CD14-positive monocyte (primary cell): ENCODE data around the gene KCNJ6. TPM values are rescaled to one million over a fixed set of nuclear protein-coding genes. Genes with fewer than 3 reads are reported as not detected.

ENCODE experiments used
- DNase-seq, 3 donors: peaks; one replicate each; pipeline ENCODE4 v3.0.0-alpha.2; 2011 to 2022
- H2AFZ ChIP-seq: 2 replicates; pipeline ENCODE4 v1.6.0; 2012; ENCODE audit warnings: mild to moderate bottlenecking, low read depth, low read length, inconsistent platforms; ENCODE audit not compliant: insufficient read depth, poor library complexity, severe bottlenecking
- H3K27ac ChIP-seq, 2 donors: 1 replicate in 1 of 2; 2 replicates in 1 of 2; pipeline ENCODE4 v1.5.1; 2012 to 2013; ENCODE audit warnings: low read length in 2 of 2, control low read depth in 1 of 2, inconsistent platforms in 1 of 2, low read depth in 1 of 2, mild to moderate bottlenecking in 1 of 2
- H3K27me3 ChIP-seq, 2 donors: one replicate each; pipeline versions ENCODE4 v1.6.0 to v1.6.1; 2011 to 2013; ENCODE audit warnings: low read length in 2 of 2; ENCODE audit not compliant: control insufficient read depth in 2 of 2, insufficient read depth in 2 of 2
- H3K36me3 ChIP-seq, 2 donors: replicated peaks in 1 of 2; 1 replicate in 1 of 2; 2 replicates in 1 of 2; pipeline versions ENCODE4 v1.5.1 to v1.6.1; 2012 to 2013; ENCODE audit warnings: low read length in 2 of 2, control low read depth in 1 of 2, inconsistent platforms in 1 of 2, mild to moderate bottlenecking in 1 of 2; ENCODE audit not compliant: insufficient read depth in 2 of 2, control insufficient read depth in 1 of 2
- H3K4me1 ChIP-seq, 2 donors: 1 replicate in 1 of 2; 2 replicates in 1 of 2; pipeline versions ENCODE4 v1.5.1 to v1.6.1; 2012 to 2013; ENCODE audit warnings: low read length in 2 of 2, control low read depth in 1 of 2, inconsistent platforms in 1 of 2, mild to moderate bottlenecking in 1 of 2, moderate library complexity in 1 of 2; ENCODE audit not compliant: insufficient read depth in 2 of 2, control insufficient read depth in 1 of 2
- H3K4me2 ChIP-seq: replicated peaks from 2 replicates; pipeline ENCODE3; 2012; ENCODE audit warnings: low read length, moderate library complexity, mild to moderate bottlenecking; ENCODE audit not compliant: poor library complexity, severe bottlenecking; ENCODE audit errors: extremely low read depth
- H3K4me3 ChIP-seq, 3 experiments: fragments of 200-600 bp in 1 of 3; sonication (generic) in 1 of 3; replicated peaks in 1 of 3; 1 replicate in 2 of 3; 2 replicates in 1 of 3; pipeline ENCODE4 v1.5.1; 2011 to 2013; ENCODE audit warnings: low read length in 3 of 3, mild to moderate bottlenecking in 3 of 3, control low read depth in 2 of 3, low read depth in 2 of 3, inconsistent platforms in 1 of 3, moderate library complexity in 1 of 3
- H3K79me2 ChIP-seq: 2 replicates; pipeline ENCODE4 v1.6.0; 2012; ENCODE audit warnings: mild to moderate bottlenecking, control low read depth, inconsistent platforms, low read length, moderate library complexity; ENCODE audit not compliant: insufficient read depth
- H3K9ac ChIP-seq: 2 replicates; pipeline ENCODE4 v1.6.0; 2017; ENCODE audit warnings: low read length, mild to moderate bottlenecking; ENCODE audit not compliant: insufficient read depth, poor library complexity, severe bottlenecking
- H3K9me3 ChIP-seq, 2 donors: replicated peaks in 1 of 2; 1 replicate in 1 of 2; 2 replicates in 1 of 2; pipeline versions ENCODE4 v1.5.1 to v1.6.1; 2012 to 2013; ENCODE audit warnings: low read length in 2 of 2, control low read depth in 1 of 2; ENCODE audit not compliant: control insufficient read depth in 1 of 2, insufficient read depth in 1 of 2
- H4K20me1 ChIP-seq: 2 replicates; pipeline ENCODE4 v1.6.0; 2012; ENCODE audit warnings: mild to moderate bottlenecking, low read length, control low read depth, moderate library complexity; ENCODE audit not compliant: insufficient read depth
- H3K27ac Mint-ChIP-seq, 7 donors: one replicate each; pipeline ENCODE4 v1.8.0; 2020; ENCODE audit warnings: mild to moderate bottlenecking in 7 of 7, mixed read lengths in 7 of 7, moderate library complexity in 6 of 7, inconsistent platforms in 2 of 7
- H3K27me3 Mint-ChIP-seq, 3 donors: one replicate each; pipeline ENCODE4 v1.8.0; 2021 to 2022; ENCODE audit warnings: low read depth in 3 of 3, mild to moderate bottlenecking in 3 of 3, mixed read lengths in 3 of 3, moderate library complexity in 3 of 3, inconsistent platforms in 1 of 3
- H3K36me3 Mint-ChIP-seq, 2 donors: one replicate each; pipeline ENCODE4 v1.8.0; 2020; ENCODE audit warnings: mixed read lengths in 2 of 2, inconsistent platforms in 1 of 2, mild to moderate bottlenecking in 1 of 2
- H3K4me1 Mint-ChIP-seq: one replicate; pipeline ENCODE4 v1.8.0; 2020; ENCODE audit warnings: mild to moderate bottlenecking, mixed read lengths
- H3K4me3 Mint-ChIP-seq, 2 donors: one replicate each; pipeline ENCODE4 v1.8.0; 2020; ENCODE audit warnings: mild to moderate bottlenecking in 2 of 2, mixed read lengths in 2 of 2, moderate library complexity in 1 of 2
- H3K9me3 Mint-ChIP-seq, 7 donors: one replicate each; pipeline ENCODE4 v1.8.0; 2020 to 2022; ENCODE audit warnings: mixed read lengths in 7 of 7, mild to moderate bottlenecking in 6 of 7, moderate library complexity in 6 of 7, inconsistent platforms in 2 of 7
- CTCF ChIP-seq: fragments of 200-600 bp; IDR thresholded peaks from one replicate; pipeline ENCODE4 v1.8.0; 2022; ENCODE audit warnings: antibody characterized with exemption, mild to moderate bottlenecking
- WGBS: methylation state at CpG from one replicate; pipeline ENCODE4 v1.1.5; 2013; ENCODE audit warnings: missing lambda C conversion rate; ENCODE audit not compliant: insufficient coverage; 5-methylcytosine and 5-hydroxymethylcytosine counted together
- intact Hi-C, 2 donors: fragments of 100-400 bp; cut with micrococcal nuclease; formaldehyde crosslinking; loops; one replicate each; pipeline versions ENCODE4 v1.15.0 to v1.15.1; 2023
- polyA plus RNA-seq, 3 donors: library from polyadenylated mRNA; depleted of rRNA in 1 of 3; unstranded in 2 of 3; stranded (reverse) in 1 of 3; fragments of 300-500 nt in 2 of 3; fragments of >200 nt in 1 of 3; fragmentation: Illumina TruSeq in 2 of 3; gene quantifications; 1 replicate in 2 of 3; 2 replicates in 1 of 3; pipeline ENCODE4 v1.2.3, GENCODE V29; 2012 to 2021

KCNJ6 gene
- polyA plus RNA-seq, 3 donors = not detected

- H3K4me1 Mint-ChIP-seq = peaks cover 5% of the 10 kb centered on the region
- no peak for DNase-seq
- intact Hi-C loops = no loop called here
- no peaks in the 10 kb centered on the region for H3K36me3 ChIP-seq
- peaks cover 0 to 3% of the 10 kb centered on the region in 2 donors for H3K4me1 ChIP-seq
- H3K9ac ChIP-seq = no peak overlapping the region
- no peak overlapping the region for H2AFZ ChIP-seq
- TF ChIP-seq CTCF = no peak
- no peaks in the 10 kb centered on the region for H3K27me3 ChIP-seq
- H3K27me3 Mint-ChIP-seq = peaks cover 0 to 5% (median 2%) of the 10 kb centered on the region in 3 donors
- no peak overlapping the region for H3K4me2 ChIP-seq
- H3K27ac ChIP-seq = no peak overlapping the region
- no peaks in the 10 kb centered on the region for H4K20me1 ChIP-seq
- H3K27ac Mint-ChIP-seq = no peak overlapping the region
- H3K36me3 Mint-ChIP-seq = no peaks in the 10 kb centered on the region
- no peak overlapping the region for H3K4me3 Mint-ChIP-seq
- H3K9me3 Mint-ChIP-seq = peaks cover 0 to 6% (median 0%) of the 10 kb centered on the region in 7 donors
- H3K4me3 ChIP-seq = no peak overlapping the region
- WGBS = 93% methylated on average over 3 of the region's 5 CpGs
- H3K79me2 ChIP-seq = no peaks in the 10 kb centered on the region
- no peaks in the 10 kb centered on the region for H3K9me3 ChIP-seq
These were observed 232.2 kb downstream of the KCNJ6 start for GRCh38 chr21:37684115-37684493.

- Mint-ChIP-seq H3K27ac (no peak overlapping the region), H3K9me3 (peaks cover 0 to 6% (median 0%) of the 10 kb centered on the region in 7 donors)
- H3K4me2 ChIP-seq = no peak overlapping the region
These were observed 232.7 kb downstream of the KCNJ6 start for GRCh38 chr21:37683396-37684114.

More at GRCh38 chr21:37683396-37684114, 232.7 kb downstream of the KCNJ6 start:
- Mint-ChIP-seq H3K36me3 (no peaks in the 10 kb centered on the region), H3K27me3 (peaks cover 0 to 5% (median 2%) of the 10 kb centered on the region in 3 donors), H3K4me1 (peaks cover 5% of the 10 kb centered on the region), H3K4me3 (no peak overlapping the region)
- Histone ChIP-seq H3K27ac (no peak overlapping the region), H3K27me3 (no peaks in the 10 kb centered on the region), H3K9ac (no peak overlapping the region), H4K20me1 (no peaks in the 10 kb centered on the region), H3K9me3 (no peaks in the 10 kb centered on the region), H3K4me1 (peaks cover 0 to 3% of the 10 kb centered on the region in 2 donors), H3K4me3 (no peak overlapping the region), H3K79me2 (no peaks in the 10 kb centered on the region), H2AFZ (no peak overlapping the region), H3K36me3 (no peaks in the 10 kb centered on the region)
- intact Hi-C loops = no loop called here
- no peak for TF ChIP-seq CTCF
- no peak for DNase-seq
- WGBS = 79% methylated on average over 6 of the region's 8 CpGs
